ENCODE results near the gene SLC6A3.

- TF ChIP-seq CTCF (conservative IDR thresholded peaks at IDR 0.05 in 1 of 2, IDR thresholded peaks at IDR 0.05 in 1 of 2; ENCODE audit: extremely low read depth in 1 of 2, insufficient read depth in 1 of 2, low read depth in 1 of 2, low read length in 2 of 2): no peak
- no peak for TF ChIP-seq EZH2 (IDR thresholded peaks at IDR 0.05; ENCODE audit: borderline replicate concordance, low read length)
Measured at GRCh38 chr5:1415059-1415425, 30.2 kb downstream of the SLC6A3 start.
